NCI-H2227 (cell line): ENCODE data around the gene MERTK.
"Not testable (repeated sequence)": the region's sequence is repeated elsewhere in the genome, so short reads cannot be mapped to it uniquely, and the experiment has no call there.

ENCODE experiments used
- DNase-seq: peaks from one replicate; lab custom pipeline; 2025; ENCODE audit not compliant: unreplicated experiment; lab: John Stamatoyannopoulos, UW

The MERTK gene

DNA sequence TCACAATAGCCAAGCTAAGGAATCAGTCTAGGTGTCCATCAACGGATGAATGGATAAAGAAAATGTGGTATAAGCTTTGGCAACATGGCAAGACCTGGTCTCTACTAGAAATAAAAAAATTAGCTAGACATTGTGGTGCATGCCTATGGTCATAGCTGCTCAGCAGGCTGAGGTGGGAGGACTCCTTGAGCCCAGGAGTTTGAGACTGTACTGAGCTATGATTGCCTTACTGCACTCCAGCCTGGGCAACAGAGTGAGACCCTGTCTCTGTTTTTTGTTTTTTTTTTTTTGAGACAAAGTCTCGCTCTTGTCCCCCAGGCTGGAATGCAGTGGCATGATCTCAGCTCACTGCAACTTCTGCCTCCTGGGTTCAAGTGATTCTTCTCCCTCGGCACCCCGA, 11.6 kb downstream of the MERTK start:
- DNase-seq, result not testable (repeated sequence)

DNA sequence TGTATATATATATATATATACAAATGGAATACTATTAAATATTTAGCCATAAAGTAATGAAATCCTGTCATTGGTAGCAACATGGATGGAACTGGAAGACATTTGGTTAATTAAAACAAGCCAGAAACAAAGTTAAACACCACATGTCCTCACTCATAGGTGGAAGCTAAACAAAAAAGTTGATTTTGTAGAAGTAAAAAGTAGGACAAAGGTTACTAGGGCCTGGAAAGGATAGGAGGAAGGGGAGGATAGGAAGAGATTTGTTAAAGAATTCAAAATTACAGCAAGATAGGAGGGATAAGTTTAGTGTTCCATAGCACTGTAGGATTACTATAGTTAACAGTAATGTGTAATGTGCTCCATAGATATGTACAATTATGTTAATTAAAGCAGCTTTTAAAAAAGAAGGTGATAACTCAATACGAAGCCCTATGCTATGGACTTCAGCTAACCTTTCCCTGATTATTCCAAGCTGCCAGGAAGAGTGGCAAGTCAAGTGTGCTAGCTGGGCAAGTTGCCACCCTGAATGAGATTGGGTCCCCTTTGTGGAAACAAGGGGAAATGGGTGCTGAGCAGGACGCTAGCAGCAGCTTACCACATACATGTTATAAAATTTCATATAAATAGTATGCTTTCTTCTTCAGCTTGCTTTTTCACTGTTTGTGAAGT, 12.3 kb downstream of the MERTK start:
- no peak for DNase-seq

DNA sequence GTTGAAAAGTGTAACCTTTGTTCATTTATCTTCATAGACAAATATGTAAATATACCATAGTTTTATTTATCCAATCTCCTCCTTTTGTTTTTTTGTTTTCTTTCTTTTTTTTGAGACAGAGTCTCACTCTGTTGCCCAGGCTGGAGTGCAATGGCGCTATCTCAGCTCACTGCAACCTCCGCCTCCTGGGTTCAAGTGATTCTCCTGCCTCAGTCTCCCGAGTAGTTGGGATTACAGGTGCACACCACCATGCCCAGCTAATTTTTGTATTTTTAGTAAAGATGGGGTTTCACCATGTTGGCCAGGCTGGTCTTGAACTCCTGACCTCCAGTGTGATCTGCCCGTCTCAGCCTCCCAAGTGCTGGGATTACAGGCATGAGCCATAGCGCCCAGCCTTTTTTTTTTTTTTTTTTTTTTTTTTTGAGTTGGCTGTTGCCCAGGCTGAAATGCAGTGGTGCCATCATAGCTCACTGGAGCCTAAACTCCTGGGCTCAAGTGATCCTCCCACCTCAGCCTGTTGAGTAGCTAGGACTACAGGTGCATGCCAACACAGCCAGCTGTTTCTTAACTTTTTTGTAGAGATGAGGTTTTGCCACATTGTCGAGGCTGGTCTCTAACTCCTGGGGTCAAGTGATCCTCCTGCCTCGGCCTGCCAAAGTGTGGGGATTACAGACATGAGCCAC, 13.0 kb downstream of the MERTK start:
- not testable (repeated sequence) for DNase-seq

DNA sequence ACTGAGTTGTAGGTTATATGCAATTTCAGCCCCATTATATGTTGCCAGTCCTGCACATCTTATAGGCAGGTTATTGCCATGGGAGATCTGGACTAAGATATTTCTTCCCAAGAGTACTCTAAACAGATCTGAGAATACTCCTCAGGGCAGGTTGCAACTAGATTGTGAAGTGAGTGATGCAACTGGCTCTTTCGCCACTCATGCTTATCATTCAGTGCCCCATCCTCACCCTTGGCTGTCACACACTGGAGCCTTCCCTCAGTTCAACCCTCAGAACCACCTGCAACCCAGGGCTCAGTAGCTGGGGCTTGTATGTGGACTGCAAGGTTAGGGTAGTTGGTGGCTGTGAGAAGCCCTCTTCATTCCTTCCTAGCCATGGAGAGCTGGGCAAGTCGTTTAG, 14.1 kb downstream of the MERTK start:
- DNase-seq, result no peak

DNA sequence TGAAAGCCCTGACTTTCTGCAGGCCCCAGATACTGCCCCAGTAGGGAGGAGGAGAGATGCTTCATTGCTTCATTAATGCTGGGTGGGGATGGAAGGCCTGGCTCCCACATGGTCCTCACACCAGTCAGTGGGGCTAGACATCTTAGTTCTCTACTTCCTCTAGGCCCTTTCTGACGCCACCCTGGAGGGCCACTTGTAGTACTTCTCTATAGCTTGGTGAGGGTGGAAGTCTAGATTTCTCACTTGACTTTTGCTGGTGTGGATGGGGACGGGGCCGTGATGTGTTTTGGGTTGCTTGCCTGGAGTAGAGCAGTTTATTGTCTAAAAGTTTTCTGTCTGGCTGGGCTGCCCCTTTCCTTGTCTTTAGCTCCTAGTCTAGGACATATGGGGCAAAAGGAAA, 18.7 kb downstream of the MERTK start:
- no peak for DNase-seq

DNA sequence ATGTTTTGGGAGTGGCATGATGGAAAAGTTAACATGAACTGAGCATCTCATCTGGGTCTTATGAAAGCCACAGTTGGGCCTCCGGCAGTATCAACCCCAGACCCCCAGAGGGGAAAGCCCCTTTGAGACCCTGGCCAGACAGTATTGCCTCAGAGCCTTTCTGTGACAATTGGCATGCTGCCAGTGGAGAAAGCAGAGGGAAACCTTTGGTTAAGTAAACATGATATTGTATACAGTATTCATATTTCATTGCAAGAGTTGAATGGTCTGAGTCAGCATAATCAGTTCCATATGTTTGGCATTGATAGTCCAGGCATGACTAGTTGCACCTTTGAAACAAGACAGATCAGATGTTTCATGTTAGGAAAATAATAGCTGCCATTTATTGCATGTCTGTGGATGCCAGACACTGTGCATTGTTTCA, 20.0 kb downstream of the MERTK start:
- DNase-seq, result no peak

DNA sequence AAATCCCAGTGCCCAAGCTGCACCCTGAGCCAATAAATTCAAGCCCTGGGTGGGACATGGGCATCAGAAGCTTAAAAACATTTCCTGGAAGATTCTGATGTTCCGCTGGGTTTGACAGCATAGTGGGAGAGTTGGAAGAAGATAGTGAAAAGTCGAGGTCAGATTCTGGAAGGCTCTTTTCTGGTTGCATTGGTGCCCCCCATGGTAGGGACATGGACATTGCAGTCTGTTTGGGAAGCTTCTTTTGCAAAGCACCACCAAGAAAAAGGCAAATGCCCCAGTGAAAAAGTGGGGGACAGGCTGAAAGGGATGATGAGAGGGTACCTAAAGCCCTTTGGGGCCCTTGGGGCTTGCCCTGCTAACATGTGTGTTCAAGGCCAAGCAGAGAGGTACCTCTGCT, 21.0 kb downstream of the MERTK start:
- DNase-seq, result no peak

DNA sequence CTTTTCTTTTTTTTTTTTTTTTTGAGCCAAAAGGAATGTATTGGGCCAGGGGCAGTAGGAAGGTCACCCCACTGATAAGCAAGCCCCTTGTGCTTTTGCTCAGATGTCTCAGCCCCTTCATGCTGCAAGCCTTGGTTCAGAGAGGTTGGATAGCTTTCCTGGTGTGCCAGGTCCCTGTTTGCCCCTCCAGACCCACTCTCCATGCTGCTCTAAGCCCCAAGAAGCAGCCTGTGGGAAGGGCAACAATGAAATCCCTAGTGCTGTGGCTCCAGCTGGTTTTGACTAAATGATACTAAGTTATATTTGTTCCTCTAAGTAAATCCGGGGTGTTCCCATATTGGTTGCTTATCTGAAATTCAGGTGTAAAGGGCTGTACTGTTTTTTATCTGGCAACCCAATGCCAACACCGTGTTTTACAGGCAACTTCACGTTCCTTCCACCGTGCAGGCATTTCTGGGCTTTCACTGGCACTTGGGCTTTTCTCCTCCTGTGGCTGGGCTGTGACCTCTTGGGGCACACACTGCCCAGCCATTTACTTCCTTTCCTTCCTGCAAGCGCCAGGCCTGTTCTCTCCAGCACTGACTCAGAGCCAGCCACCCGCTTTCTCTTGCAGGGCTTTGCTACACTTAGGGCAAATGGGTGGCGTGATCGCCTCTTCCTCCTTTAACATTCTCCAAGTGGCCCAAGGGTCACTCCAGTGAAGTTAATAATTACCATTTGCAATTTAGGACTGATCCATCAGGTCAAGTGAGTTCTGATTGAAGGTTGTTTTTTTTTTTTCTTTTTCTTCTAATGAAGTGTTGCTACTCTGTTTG, 21.6 kb downstream of the MERTK start:
- DNase-seq, result no peak

DNA sequence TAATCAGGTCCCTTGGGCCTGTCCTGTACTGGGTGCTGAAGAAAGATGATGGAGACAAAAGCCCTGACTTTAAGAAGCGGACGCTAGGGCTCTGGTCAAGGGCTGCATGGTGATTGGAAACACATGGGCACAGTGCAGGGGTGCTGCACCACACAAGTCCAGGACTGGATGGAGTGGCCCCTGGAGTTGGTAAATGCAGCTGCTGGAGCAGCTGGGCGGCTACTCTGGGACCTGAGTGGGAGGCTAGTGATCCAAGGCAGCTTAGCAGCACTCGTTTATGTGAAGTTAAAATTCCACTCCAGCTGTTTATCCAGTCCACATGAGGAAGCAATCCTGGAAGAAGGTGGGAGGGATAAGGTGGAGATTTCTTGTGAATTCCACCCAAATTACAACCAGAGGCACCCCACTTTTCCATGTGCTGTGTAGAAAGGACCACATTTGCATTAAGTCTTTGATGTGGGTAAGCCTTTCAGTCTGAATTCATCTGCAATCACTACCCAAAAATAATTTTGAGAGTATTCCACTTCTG, 24.9 kb downstream of the MERTK start:
- DNase-seq, result no peak

DNA sequence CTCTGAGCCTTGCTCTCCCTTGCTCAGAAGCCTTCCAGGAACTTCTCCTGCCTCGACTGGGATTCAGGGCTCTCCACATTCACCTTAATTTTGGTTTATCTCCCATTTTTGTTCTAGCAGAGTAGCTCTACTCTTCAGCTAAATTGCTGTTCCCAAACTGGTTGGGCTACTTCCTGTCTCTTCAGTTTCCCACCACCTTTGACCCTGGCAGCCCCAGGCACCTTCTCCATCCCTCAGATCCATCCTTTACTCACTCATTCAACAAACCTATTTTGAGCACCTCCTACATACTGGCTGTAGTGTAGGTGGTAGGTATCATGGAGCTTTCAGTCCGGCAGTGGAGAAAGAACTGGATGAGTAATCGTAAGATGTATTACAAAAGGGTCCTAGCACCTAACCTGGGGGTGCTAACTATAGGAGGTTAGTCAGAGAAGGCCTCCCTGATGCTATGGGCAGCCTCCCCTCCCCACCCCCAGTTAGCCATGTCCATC, 26.3 kb downstream of the MERTK start:
- DNase-seq, result no peak

DNA sequence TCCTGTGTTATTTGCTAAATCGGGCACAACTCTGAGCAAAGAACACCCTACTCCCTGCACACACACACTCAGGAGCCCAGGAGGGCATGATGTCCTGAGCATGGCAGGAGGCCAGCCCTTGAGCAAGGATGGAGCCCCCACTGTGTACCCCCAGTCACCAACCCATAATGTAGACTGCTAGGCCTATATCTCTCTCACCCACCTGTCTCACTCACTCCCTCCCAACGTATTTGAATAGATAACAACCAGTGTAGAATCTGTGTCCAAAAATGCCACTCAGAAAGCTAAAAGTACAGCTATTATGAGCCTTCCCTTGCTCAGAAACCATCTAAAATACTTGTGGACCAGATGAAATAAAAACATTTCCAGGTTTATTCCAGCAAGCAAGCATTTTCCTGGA, 29.3 kb downstream of the MERTK start:
- DNase-seq, result no peak

DNA sequence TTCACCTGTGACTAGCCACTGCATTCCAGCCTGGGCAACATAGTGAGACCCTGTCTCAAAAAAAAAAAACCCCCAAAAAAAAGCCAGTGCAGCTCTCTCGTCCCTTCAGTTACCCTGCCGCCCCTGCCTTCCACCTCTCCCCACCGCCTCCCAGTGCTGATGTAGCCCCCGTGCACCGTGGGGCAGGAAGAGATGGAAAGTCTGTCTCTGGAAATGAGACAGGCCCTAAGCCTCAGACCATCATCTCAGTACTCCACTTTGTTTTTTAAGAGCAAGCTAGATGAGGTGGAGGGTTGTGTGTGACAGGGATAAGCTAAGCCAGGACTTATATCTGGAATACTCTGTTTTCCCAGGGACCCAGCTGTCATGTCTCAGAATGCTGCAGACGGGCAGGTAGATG, 32.0 kb downstream of the MERTK start:
- no peak for DNase-seq

DNA sequence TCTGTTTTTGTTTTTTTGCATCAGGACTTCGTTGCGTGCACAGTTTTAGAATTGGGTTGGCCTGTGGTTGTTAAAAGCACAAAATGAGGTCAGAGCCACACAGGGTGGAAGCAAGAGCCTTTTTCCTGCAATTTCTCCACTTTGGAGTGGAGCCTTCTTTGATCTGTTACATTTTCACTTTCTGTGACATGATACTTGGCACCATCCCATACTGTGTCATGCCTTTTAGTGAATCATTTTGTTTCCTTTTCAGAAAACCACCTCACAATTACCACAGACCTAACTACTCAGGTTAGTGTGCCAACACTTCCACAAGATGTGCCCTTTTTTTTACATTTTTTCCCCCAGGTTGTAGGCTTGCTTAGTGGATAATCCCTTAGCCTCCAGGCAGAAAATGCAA, 32.5 kb downstream of the MERTK start:
- DNase-seq, result no peak

DNA sequence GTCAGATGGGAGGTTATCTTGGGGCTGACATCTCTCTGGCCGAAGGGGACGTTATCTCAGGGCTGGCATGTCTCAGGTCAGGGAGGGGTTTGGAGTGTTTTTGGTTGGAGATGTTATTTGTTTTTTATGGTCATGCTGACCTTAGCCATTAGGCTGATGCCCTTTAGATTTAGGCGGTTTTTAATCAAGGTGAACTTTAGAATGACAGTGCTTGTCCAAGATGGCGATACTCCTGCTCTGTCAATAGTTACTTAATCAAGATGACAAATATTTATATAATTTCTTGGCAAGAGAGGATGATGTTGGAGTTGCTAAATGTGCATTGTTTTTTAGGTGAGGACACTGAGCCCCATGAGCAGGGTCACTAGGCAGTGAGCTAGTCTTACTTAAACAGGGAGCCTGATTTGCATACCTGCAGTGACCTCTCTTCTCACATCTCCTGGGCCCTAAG, 34.5 kb downstream of the MERTK start:
- no peak for DNase-seq

DNA sequence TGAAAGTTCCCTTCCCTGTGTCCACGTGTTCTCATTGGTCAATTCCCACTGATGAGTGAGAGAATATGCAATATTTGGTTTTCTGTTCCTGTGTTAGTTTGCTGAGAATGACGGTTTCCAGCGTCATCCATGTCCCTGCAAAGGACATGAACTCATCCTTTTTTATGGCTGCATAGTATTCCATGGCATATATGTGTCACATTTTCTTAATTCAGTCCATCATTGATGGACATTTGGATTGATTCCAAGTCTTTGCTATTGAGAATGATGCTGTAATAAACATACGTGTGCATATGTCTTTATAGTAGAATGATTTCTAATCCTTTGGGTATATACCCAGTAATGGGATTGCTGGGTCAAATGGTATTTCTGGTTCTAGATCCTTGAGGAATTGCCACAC, 35.5 kb downstream of the MERTK start:
- DNase-seq, result not testable (repeated sequence)

DNA sequence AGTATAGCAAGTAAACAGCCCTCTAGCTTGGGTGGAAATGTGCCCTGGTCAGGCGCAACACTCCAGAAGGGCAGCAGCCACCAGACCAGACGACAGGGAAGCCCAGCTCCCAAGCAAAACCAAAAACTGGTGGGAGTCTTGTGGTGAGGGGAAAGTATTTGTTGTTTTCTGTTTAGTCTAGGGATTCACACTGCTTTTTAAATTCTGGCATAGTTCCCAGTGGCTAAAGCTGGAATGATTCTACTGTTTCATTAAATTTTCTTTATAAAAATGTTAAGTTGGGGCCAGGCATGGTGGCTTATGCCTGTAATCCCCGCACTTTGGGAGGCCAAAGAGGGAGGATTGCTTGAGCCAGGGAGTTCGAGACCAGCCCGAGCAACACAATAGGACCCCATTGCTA, 38.5 kb downstream of the MERTK start:
- DNase-seq, result no peak

DNA sequence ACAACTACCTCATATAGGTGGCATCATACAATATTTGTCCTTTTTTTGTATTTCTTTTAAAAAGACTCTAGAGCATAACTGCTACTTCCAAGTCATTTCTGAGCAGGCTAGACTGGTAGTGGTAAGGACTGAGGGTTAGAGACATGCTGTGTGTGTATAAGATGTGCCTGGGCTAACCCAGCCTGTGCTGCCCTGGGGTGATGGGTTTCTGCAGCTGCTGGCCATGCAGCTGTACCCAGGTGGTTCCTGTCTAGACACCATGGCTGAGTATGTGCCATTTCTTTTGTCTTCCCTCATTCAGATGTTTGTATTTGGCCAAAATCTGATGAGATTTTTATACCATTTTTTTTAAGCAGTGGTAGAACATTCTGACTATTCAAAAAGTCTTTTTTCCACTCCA, 40.0 kb downstream of the MERTK start:
- no peak for DNase-seq

DNA sequence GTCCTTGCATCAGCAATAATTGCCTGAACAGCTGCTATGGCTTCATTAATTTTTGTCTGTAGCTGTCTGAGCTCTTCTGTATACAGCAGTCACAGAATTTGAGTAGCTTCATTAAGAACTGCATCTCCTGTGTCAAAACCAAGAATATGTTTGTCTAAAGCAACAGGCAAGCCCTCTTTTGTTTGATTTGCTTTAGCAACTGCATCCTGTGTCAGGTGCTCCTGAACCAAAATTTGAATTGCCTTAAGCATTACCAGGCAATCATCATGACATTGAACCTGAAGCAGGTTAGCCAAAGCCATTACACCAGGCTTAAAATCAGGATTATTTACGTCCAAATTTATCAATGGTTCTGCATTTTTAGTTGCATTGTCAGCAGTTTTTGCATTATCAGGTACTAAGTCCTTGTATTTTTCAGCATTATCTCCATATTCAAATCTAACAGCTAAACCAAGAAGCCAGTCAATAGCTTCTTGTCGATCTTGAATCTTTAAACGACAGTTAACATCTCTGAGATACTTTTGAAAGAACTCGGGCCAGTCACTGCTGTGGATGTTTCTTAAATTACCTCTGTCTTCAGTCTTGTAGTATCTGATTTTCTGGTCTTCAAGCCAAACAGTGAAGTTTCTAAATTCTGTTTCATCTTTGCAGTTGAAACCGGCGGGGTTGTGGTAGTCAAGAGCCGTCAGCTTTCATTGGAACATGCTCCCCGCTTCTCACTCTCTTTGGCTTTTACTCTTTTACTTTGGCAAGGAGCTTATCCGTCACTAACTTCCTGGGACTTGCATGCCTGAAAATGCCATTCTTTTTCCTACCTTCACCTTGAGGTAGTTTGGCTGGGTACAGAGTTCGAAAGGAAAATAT, 42.2 kb downstream of the MERTK start:
- no peak for DNase-seq

DNA sequence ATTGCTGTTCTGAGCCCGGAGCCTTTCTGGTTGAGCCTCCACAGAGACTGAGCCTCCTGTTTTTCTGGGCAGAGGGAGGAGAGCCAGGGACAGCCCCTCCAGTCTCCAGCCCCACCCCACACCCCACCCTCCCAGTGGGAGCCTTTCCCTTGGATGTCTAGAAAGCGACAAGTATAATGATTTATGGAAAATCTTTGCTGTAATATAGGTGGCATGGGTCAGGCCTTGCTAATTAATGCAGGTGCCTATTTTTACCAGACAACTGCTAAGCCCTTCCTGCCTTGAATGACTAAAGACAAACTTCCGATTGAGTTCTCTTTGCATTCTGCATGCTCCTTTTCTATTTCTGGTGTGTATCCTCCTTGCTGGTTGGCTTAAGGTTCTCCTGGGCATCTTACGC, 43.1 kb downstream of the MERTK start:
- no peak for DNase-seq

DNA sequence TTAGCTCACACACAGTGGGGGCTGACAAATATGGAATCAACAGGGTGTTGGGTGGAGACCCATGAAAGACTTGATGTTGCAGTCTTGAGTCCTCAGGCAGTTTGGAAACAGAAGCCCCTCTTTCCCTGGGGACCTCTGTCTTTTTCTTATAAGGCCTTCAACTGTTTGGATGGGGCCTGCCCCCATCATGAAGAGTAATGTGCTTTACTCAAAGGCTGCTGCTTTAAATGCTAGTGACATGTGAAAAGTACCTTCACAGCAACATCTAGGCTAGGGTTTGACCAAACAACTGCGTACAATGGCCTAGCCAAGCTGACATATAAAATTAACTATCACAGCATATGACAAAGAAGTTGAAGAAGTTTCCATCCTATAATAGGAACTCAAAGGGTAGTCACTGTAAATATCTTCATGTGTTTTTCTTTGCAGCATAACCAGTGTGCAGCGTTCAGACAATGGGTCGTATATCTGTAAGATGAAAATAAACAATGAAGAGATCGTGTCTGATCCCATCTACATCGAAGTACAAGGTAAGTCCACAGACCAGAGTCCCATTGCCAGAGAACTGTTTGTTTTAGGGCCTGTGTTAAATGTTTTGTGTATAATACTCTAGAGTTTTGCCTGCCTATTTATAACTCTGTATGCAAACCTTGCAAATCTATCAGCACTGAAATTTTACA, 46.3 kb downstream of the MERTK start:
- no peak for DNase-seq
